ENCODE data around the gene EIF1B. TPM values are rescaled to one million over a fixed set of nuclear protein-coding genes. Genes with fewer than 3 reads are reported as not detected.

EIF1B gene
- total RNA-seq, 2 donors from 2014 or later: 32.0 to 52.4 TPM

DNA sequence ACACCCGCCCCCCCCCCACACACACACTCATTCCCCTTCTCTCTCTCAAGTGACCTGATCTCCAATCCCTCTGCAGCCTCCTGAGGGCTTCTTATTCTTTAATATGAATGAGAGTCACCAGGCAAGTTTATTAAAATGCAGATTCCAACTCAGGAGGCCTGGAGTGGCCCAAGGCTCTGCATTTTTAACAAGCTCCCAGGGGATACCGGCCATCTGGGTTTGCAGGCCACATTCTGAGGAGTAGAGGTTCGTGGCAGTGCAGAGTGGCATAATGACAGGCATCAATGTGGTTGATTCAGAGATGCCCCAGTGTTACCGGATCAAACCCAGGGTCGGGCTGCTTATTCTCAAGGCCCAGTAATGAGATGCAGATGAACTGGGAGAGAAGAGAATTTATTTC lies 18.9 kb downstream of the EIF1B start:
- H3K36me3 ChIP-seq: no peaks in the 10 kb centered on the region
- H3K4me3 ChIP-seq: no peak overlapping the region
- intact Hi-C loops (cut with DNase I): loop anchor here (10.0 kb wide), 2 partner anchors 256 to 1556 kb away; no protein-coding TSS in a partner anchor
- H3K9me3 ChIP-seq: no peaks in the 10 kb centered on the region
- H3K9ac ChIP-seq (ENCODE audit: low read depth in 2 of 2, low read length in 2 of 2): no peak overlapping the region
- H3K27ac ChIP-seq: no peak overlapping the region
- H3K27me3 ChIP-seq: no peaks in the 10 kb centered on the region
- DNase-seq: no peak
- TF ChIP-seq, protein P1, sequence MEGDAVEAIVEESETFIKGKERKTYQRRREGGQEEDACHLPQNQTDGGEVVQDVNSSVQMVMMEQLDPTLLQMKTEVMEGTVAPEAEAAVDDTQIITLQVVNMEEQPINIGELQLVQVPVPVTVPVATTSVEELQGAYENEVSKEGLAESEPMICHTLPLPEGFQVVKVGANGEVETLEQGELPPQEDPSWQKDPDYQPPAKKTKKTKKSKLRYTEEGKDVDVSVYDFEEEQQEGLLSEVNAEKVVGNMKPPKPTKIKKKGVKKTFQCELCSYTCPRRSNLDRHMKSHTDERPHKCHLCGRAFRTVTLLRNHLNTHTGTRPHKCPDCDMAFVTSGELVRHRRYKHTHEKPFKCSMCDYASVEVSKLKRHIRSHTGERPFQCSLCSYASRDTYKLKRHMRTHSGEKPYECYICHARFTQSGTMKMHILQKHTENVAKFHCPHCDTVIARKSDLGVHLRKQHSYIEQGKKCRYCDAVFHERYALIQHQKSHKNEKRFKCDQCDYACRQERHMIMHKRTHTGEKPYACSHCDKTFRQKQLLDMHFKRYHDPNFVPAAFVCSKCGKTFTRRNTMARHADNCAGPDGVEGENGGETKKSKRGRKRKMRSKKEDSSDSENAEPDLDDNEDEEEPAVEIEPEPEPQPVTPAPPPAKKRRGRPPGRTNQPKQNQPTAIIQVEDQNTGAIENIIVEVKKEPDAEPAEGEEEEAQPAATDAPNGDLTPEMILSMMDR (IDR thresholded peaks at IDR 0.05): no peak
- no peaks in the 10 kb centered on the region for H3K4me1 ChIP-seq

- Histone ChIP-seq H3K4me3 (no peak overlapping the region), H3K4me1 (no peaks in the 10 kb centered on the region), H3K27me3 (no peaks in the 10 kb centered on the region), H3K36me3 (no peaks in the 10 kb centered on the region), H3K9ac (ENCODE audit: low read depth in 2 of 2, low read length in 2 of 2) (no peak overlapping the region), H3K27ac (no peak overlapping the region), H3K9me3 (no peaks in the 10 kb centered on the region)
- intact Hi-C loops (cut with DNase I): loop anchor here (10.0 kb wide), 2 partner anchors 256 to 1556 kb away; no protein-coding TSS in a partner anchor
- DNase-seq: no peak
- TF ChIP-seq, protein P1 (IDR thresholded peaks at IDR 0.05): no peak
These were observed 19.6 kb downstream of the EIF1B start for GRCh38 chr3:40329071-40329470.

- intact Hi-C loops (cut with DNase I): no loop called here
- Histone ChIP-seq H3K9me3 (no peaks in the 10 kb centered on the region), H3K4me3 (no peak overlapping the region), H3K27ac (no peak overlapping the region), H3K36me3 (no peaks in the 10 kb centered on the region), H3K27me3 (no peaks in the 10 kb centered on the region), H3K9ac (ENCODE audit: low read depth in 2 of 2, low read length in 2 of 2) (no peak overlapping the region), H3K4me1 (no peaks in the 10 kb centered on the region)
- TF ChIP-seq, protein P1 (IDR thresholded peaks at IDR 0.05): no peak
- DNase-seq: no peak
These were observed 23.2 kb downstream of the EIF1B start for GRCh38 chr3:40332684-40333083.

DNA sequence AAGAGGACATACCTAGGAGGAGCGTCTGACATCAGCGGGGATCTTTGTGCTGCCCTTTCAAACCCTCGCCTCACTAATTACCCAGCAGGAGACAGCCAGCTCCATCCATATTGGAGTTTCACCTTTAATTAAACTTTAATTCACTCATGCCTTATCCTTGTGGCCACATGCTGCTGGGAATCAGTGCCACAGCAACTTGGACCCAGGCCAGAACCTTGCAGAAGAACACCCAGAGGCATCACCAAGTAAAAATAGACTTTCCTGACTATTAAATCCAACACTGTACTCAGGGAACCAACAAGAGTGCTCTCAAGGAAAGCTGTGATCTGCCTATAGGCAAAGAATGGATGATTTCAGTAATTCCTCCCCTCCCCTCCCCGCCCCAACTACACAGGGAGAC lies 23.9 kb downstream of the EIF1B start:
- Histone ChIP-seq H3K27me3 (no peaks in the 10 kb centered on the region), H3K9me3 (no peaks in the 10 kb centered on the region), H3K9ac (ENCODE audit: low read depth in 2 of 2, low read length in 2 of 2) (no peak overlapping the region), H3K27ac (no peak overlapping the region), H3K36me3 (no peaks in the 10 kb centered on the region), H3K4me3 (no peak overlapping the region), H3K4me1 (no peaks in the 10 kb centered on the region)
- TF ChIP-seq, protein P1 (IDR thresholded peaks at IDR 0.05): no peak
- DNase-seq: no peak
- intact Hi-C loops (cut with DNase I): no loop called here

- no peak overlapping the region for H3K27ac ChIP-seq
- no peaks in the 10 kb centered on the region for H3K36me3 ChIP-seq
- no peaks in the 10 kb centered on the region for H3K4me1 ChIP-seq
- TF ChIP-seq, protein P1 (IDR thresholded peaks at IDR 0.05): no peak
- no peaks in the 10 kb centered on the region for H3K9me3 ChIP-seq
- DNase-seq: no peak
- no peak overlapping the region for H3K4me3 ChIP-seq
- no peaks in the 10 kb centered on the region for H3K27me3 ChIP-seq
- H3K9ac ChIP-seq (ENCODE audit: low read depth in 2 of 2, low read length in 2 of 2): no peak overlapping the region
- intact Hi-C loops (cut with DNase I): no loop called here
These were observed 24.3 kb downstream of the EIF1B start for GRCh38 chr3:40333852-40334251.
